ENCODE results near the gene CNKSR1.

The CNKSR1 gene

GRCh38 chr1:26161415-26162219 lies 15.7 kb upstream of the CNKSR1 start:
- TF ChIP-seq CTCF (IDR thresholded peaks at IDR 0.05) = peak; percentile 74
- TF ChIP-seq ZFX (IDR thresholded peaks at IDR 0.05; ENCODE audit: borderline replicate concordance) = no peak
- H3K27ac ChIP-seq = 0 out of 2 replicates have a peak overlapping the region, but pooled peaks have one; percentile 12

- H3K27ac ChIP-seq = 0 out of 2 replicates have a peak overlapping the region, but pooled peaks have one; percentile 12
- no peak for TF ChIP-seq ZFX (IDR thresholded peaks at IDR 0.05; ENCODE audit: borderline replicate concordance)
Observed at GRCh38 chr1:26162220-26162709, 15.0 kb upstream of the CNKSR1 start.

- H3K27ac ChIP-seq = no peak overlapping the region
- TF ChIP-seq CTCF (IDR thresholded peaks at IDR 0.05) (no peak), ZFX (IDR thresholded peaks at IDR 0.05; ENCODE audit: borderline replicate concordance) (no peak)
Observed at GRCh38 chr1:26163684-26164035, 13.6 kb upstream of the CNKSR1 start.

- TF ChIP-seq ZFX (IDR thresholded peaks at IDR 0.05; ENCODE audit: borderline replicate concordance) = no peak
- peak; percentile 97 for TF ChIP-seq CTCF (IDR thresholded peaks at IDR 0.05)
Observed at GRCh38 chr1:26164036-26164860, 13.0 kb upstream of the CNKSR1 start.

GRCh38 chr1:26164861-26165842 lies 12.1 kb upstream of the CNKSR1 start:
- H3K27ac ChIP-seq = no peak overlapping the region

More at GRCh38 chr1:26164036-26164860, 13.0 kb upstream of the CNKSR1 start:
- no peak overlapping the region for H3K27ac ChIP-seq

GRCh38 chr1:26166719-26167281 lies 10.5 kb upstream of the CNKSR1 start:
- H3K27ac ChIP-seq = no peak overlapping the region
- TF ChIP-seq ZFX (IDR thresholded peaks at IDR 0.05; ENCODE audit: borderline replicate concordance) (no peak), CTCF (IDR thresholded peaks at IDR 0.05) (no peak)

More at GRCh38 chr1:26164861-26165842, 12.1 kb upstream of the CNKSR1 start:
- TF ChIP-seq CTCF (IDR thresholded peaks at IDR 0.05) = no peak
- no peak for TF ChIP-seq ZFX (IDR thresholded peaks at IDR 0.05; ENCODE audit: borderline replicate concordance)

Measured in 22Rv1 (cell line).